ENCODE measurements around the gene ADAMTS17. TPM values are rescaled to one million over a fixed set of nuclear protein-coding genes. Genes with fewer than 3 reads are reported as not detected.
A peak's percentile ranks its signal among the peaks of the same experiment; 100 is the strongest.

ADAMTS17 gene
- polyA plus RNA-seq, 1 donor = 4.0 TPM

DNA sequence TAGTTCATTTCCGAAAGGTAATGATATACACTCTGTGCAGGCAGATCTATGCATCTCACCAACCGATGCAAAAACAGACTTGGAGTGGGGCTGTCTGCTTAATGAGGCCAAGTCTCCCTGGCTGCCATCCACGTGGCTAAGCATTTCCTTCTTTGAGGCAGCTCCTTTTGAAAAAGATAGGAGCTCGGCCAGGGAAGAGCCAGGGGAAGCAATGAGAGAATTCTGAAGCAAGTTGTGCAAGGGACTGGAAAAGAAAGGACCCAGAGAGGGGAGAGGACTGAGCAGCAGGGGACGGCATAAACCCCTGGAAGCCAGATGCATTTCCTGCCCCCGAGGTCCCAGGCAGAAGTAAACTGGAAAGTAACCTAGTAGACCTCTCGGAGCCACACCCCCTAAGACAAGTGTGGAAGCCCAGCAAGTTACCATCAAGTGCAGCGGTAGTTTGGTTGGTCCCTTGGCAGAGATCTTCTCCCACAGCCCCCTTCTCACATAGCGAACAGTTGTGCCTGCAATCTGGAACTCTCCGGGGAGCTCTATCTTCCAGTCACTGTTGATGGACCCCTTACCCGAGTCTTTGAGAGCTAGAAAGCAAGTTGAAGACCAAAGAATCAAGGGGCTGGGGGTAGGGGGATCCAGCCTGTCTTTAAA is 288.2 kb downstream of the ADAMTS17 start:
- no peak for DNase-seq (ENCODE audit: low read depth)

DNA sequence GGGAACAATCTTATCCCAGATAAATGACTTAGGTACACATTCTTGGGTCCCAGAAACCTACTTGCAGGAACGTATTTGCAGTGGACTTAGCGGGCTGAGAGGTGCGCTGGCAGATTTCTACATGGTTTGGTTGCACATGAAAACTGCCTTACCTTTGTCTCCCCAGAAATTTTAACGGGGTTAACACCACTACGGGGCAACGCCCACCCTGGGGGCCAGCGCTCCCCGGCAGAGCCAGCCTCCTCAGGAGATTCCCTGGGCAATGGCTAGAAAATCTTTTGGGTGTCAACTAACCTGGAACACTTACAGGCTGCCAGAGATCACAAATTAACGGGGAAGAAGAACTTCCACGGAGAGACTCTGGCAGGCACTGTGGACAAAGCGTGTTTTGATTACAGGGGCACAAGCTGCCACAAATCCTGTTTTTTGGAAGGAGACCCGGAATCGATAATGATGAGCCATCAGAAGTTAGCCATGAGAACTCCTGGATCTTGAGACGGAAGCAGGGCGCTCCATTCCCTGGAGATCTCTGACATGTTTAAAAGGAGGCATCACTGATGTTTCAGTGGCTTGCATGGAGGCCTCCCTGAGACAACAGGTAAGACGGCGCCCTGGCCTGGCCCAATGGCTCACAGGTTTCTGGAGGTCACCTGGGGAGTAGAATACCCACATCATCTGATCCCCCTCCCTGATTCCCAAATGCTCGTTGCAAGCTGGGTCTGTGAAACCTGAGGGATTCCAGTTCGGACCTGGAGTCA is 288.9 kb downstream of the ADAMTS17 start:
- no peak for DNase-seq (ENCODE audit: low read depth)

DNA sequence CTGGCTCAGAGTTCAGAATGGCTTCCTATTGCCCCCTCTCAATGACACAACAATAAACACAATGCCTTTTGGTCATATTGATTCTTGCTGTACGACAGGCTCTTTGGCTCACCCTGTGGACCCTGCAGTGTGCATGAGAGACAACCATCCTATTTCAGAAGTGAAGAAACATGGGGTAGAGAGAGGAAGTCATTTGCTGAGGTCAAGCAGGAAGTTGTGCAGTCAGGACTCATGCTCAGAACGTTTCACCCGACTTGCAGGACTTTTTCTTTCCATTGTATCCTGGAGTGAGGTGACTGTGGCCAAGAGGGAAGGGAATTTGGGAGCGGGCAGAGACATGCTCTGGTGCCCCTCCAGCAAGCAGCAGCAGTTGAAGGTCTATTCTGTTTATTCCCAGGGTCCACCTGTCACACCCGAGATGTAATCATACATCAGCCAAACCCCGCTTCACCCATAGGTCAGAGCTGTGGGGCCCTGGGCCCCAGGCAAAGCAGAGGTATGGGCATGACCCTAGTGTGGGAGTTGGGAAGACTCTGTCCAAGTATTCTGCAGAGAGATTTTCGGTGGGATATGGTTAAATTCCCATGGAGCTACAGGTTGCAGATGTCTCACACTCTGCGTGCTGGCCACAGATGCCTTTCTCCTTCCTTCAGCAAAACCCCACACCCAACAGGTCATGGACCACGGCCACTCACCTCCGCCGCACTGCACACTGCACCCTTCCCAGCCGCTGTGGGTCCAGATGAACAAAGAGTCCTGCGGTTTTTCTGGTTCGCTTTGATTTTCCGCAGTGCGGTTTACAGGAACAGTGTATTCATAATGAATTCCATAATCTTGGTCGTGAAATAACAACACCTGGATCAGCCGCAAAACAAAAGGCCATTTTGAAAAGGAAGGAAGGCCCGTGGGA is 290.6 kb downstream of the ADAMTS17 start:
- no peak for DNase-seq (ENCODE audit: low read depth)

DNA sequence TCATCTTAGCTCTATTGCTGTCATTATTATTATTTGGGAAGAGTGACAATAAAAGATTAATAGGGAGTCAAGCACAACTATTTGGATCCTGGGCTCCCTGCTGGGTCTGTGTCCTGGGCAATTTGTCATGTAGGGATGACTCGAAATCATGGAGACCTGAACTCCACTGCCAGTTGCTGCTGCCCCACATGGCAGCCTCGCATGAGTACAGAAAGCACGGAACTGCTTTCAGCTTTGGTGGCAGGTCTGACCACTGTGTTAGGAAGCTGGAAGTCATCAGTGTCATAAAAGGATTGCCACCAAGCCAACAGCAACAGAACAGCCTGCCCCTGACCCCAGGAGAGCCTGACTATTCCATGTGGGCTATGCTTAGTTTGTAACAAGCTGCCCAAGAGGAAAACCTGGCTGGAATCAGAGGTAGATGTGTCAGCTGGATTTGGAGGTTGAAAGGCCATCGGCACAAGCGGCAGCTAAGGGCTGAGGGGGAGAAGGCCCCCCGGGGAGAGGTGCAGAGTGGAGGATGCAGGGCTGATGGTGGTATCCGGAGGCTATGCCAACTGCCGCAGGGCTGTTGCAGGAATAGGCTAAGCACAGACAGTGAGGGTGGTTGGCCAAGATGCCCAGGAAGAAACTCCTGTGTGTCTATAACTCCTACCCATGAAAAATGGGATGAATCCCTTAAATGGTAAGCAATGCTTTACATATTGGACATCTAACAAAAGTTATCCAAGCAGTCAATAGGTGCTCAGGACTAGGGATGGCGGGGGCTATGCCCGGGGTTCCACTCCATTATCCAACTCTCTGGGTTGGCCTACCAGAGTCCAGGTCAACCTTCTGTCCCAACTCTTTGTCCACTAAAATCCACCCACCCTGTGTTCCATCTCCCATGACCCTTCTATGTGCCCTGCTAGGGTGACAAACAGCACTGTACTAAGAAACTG is 291.6 kb downstream of the ADAMTS17 start:
- no peak for DNase-seq (ENCODE audit: low read depth)

GRCh38 chr15:100049483-100049882 is 292.3 kb downstream of the ADAMTS17 start:
- no peak for DNase-seq (ENCODE audit: low read depth)

- no peak for DNase-seq (ENCODE audit: low read depth)
Measured at GRCh38 chr15:100048736-100049135, 293.0 kb downstream of the ADAMTS17 start.

DNA sequence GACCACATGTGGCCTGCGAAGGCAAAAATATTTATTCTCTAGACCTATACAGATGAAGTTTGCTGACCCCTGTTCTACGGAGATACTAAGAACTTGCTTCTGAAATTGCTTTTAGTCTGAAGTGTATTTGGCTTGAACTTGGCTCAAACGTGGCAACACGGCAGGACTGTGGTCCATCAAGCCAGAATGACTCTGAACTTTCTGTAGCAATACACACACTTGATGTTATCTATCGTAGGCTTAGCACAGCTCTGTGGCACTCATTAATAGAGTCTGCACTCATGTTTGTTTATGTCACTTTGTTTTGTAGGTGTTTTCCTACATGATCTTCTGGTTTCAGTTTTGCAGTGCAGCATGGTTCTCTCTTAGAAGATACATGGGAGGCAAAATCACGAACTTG is 298.1 kb downstream of the ADAMTS17 start:
- DNase-seq (ENCODE audit: low read depth) = no peak

- DNase-seq (ENCODE audit: low read depth) = no peak
Measured at GRCh38 chr15:100043068-100043641, 298.6 kb downstream of the ADAMTS17 start.

GRCh38 chr15:100042558-100042957 is 299.2 kb downstream of the ADAMTS17 start:
- no peak for DNase-seq (ENCODE audit: low read depth)

DNA sequence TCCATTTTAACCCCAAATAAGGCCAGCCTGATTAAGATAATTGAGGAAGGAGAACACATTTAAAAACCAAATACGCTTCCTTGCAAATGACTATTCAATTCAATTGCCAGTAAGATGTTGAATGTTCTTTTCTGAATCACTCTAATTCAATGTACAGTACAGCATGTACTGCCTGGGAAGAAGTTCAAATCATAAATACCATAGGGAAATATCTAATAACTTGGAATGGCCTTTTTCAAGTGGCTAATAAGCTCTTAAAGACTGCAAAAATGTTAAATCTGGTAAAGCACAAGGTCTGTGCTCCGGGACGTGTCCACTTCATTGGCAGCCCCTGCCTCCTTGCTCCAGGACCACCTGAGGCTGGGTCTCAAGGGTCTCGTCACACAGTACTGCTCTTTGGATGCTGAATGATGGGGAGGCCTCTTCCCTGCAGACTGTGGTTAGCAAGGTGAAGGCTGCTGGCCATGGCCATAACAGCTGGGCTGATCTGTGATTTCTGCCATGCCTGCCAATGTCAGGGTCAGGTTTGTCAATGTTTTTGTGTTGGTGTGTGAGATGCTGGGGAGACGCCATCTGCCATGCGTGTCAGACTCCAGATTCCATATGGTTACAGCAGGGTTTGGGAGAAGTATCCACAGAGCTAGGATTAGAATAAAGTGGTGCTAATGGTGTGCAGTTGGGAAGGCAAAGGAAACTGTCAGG is 300.5 kb downstream of the ADAMTS17 start:
- peak; percentile 58 for DNase-seq (ENCODE audit: low read depth)

DNA sequence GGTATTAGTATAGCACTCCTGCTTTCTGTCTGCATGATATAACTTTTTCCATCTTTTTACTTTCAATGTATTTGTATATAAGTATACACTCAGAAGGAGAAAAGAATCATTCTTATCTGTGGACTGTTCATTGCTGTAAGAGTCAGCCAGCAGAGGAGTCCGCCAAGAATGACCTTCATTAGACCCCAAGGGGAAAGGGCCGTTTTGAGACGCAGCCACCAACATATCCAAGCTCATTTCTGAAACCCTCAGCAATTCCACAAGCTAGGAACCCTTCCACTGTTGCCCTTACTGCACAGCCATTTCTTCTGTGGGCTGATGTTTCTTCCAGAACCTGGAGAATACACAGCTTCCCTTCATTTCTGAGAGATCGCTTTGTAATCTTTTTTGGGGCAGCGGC is 301.8 kb downstream of the ADAMTS17 start:
- DNase-seq (ENCODE audit: low read depth) = no peak

GRCh38 chr15:100038736-100039135 is 303.0 kb downstream of the ADAMTS17 start:
- no peak for DNase-seq (ENCODE audit: low read depth)

- no peak for DNase-seq (ENCODE audit: low read depth)
Measured at GRCh38 chr15:100037901-100038300, 303.9 kb downstream of the ADAMTS17 start.

- DNase-seq (ENCODE audit: low read depth) = no peak
Measured at GRCh38 chr15:100036015-100036414, 305.8 kb downstream of the ADAMTS17 start.

DNA sequence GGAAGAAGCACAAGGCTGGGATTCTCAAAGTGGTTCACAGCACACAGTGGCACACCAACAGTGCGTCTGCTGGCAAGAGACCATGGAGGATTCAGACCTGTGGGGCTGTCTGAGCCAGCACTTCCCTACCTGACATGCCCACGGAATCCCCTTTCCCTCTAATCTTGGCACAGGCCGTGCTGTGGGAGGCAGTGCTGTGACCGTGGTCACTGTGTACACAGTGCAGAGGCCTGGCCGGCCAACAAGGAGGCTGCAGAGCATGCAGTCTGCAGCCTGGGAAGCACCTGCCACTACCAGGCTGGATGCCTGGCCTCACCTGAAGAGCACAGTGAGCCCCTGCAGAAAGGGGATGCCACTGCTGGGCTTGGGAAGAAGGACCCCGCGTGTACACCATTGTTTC is 307.6 kb downstream of the ADAMTS17 start:
- DNase-seq (ENCODE audit: low read depth) = no peak

DNA sequence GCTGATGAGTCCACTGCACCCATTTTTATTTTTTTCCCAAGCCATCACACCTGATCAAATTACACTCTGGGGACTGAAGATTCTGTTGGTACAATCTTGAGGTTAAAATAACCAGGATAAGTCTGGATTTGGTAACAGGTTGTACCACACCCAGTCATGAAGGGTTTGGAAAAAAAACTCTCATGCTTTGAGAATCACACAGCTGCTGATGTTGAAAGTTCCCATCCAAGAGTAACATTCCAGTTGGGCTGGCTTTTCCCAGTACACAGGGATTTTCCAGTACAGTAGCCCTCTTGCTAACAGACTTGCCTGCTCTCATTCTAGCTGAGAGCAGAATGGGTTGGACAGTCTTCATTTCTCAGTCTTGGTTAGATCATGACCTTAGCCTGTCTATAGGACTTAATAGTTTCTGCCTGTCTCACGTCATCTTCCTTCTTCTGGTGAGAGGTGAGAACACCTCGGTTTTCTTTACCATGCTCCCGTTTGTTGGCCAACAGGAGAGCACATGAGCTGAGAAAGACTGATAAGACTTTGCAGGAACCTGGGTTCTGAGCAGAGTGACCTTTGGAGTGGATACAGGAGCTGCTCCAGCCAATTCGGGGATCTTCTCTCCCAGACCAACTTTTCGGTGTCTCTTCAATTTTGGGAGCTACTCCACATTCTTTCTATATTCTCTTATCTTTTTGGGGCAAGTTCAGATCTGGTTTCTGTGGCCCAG is 308.5 kb downstream of the ADAMTS17 start:
- DNase-seq (ENCODE audit: low read depth) = no peak

GRCh38 chr15:100032358-100033085 is 309.3 kb downstream of the ADAMTS17 start:
- no peak for DNase-seq (ENCODE audit: low read depth)

GRCh38 chr15:100031665-100032357 is 310.0 kb downstream of the ADAMTS17 start:
- DNase-seq (ENCODE audit: low read depth) = no peak

All from forelimb muscle (tissue), 1 donor.